GM18511 (cell line): ENCODE data around the gene MMP15.

Experiments
- ATAC-seq: cut with Tn5 transposase; IDR thresholded peaks from one replicate; pipeline ENCODE4 v1.9.1; 2021; ENCODE audit warnings: mild to moderate bottlenecking, moderate library complexity; ENCODE audit not compliant: unreplicated experiment

Gene MMP15

DNA sequence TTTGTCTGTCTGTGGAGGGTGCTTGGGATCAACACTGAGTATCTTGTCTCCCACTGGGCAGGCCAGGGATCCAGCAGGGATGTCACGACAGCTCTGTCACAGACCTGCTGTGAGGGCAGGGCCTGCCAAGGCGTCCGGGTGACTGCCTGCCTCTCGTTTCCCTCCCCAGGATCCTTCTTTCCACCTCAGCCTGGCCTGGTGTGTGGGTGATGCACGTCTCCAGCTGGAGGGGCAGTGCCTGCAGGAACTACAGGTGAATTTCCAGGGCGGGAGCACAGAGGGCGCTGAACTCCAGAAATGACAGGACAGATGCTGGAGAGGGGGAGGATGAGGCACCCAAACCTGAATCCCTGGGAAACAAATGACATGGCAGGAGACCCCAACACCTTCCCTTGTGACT, 6.8 kb upstream of the MMP15 start:
- ATAC-seq = no peak

DNA sequence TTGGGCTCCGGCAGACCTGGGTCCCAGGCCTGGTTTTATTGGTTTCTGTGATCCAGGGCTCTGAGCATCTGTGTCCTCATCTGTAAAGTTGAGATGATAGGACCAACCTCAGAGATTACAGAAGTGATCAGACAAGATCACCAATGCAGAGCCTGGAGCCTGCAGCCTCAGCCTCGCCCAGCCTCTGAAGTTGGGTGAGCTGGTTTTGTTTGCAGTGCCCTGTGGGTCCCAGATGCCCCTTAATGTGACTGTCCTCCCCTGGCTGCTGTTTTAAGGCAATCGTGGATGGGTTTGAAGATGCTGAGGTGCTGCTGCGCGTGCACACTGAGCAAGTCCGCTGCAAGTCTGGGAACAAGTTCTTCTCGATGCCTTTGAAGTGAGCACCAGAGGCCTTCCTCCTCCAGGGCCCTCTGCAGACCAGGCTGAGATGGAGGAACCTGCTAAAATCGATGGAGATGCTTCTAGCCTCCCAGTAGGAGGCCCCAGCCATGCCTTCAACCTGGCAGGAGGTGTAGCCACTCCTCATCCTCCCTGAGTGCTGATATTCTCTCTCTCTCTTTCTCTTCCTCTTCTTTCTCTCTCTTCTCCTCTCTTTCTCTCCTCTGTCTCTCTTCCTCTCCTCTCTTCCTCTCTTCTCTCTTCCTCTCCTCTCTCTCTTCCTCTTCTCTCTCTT, 5.6 kb upstream of the MMP15 start:
- no peak for ATAC-seq

DNA sequence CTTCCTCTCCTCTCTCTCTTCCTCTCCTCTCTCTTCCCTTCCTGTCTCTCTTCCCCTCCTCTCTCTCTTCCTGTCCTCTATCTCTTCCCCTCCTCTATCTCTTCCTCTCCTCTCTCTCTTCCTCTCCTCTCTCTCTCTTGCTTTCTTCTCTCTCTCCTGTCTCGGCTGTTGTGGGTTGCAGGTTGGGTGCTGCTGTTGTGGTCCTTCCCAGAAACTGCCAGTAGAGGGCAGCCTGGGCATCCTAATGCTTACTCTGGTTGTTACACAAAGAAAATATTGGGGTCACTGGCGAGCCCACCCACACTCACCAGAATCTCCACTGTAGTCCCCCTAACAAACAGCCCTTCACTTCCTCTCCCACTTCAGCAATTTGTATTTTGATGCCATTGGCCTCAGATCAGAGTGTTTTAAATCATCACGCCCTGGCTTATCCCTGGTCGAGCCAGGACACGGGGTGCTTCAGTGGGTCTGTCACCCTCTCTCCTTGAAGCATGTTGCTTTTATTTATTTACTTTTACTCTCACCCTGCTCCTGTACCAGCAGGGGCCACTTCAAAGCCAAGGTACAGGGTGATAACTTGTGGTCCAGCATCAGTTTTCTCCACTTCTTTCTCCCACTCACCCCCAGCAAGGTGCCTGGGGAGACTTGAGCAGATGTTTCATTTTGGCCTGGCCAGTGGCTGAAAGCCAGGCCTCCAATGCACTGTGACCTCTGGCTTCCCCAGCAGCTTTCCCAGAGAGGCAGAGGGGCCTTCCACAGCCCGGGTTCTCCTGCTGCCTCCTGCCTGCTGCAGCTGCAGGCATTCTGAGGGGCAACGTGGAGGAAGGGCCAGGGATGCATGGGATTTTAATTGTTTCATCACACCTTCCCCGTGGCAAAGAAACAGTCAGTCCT, 4.7 kb upstream of the MMP15 start:
- ATAC-seq = peak; percentile 58

DNA sequence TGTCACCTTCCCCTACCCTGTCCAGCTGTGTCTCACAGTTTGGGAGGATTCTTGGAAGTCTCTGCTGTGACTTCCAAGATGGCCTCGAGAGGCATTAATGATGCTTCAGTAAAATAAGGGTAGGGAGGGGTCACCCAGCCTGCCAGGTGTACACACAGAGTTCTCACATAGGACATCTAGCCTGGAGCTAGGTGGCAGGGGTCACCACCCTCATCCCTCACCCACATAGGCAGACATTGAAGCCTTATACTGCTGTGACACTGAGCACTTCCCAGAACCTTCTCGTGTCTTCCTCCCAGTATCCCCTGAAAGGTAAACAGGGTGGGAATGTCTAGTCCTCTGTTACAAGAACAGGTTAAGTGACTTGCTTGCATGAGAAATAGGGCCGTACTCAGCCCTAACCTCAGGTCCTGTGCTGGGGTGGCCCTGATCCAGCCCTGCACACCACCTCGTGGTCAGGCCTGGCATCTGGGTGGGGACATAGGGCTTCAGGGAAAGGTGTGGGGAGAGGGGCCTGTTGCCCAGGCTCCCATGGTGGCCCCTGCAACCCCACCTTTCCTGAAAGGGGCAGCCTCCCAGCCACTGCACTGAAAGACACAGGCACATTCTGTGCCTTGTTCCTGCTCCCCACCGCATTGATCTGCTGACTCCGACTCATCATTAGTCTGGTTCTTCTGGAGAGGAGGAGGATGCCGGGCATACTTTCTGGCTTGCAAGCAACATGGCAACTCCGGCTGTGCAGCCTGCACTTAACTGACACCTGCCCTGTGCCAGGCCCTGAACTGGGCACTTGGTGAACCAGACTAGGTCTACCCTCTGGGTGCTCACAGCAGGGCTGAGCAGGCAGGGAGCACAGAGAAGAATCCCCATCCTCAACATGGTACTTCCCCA, 3.6 kb upstream of the MMP15 start:
- ATAC-seq = no peak

GRCh38 chr16:58022601-58023371, 2.8 kb upstream of the MMP15 start:
- ATAC-seq = no peak

- no peak for ATAC-seq
Measured at GRCh38 chr16:58024486-58025350, 836 bp upstream of the MMP15 start.

GRCh38 chr16:58026139-58026704, 668 bp downstream of the MMP15 start:
- no peak for ATAC-seq

GRCh38 chr16:58026705-58027160, 1.2 kb downstream of the MMP15 start:
- ATAC-seq = no peak

- ATAC-seq = no peak
Measured at GRCh38 chr16:58027161-58027915, 1.8 kb downstream of the MMP15 start.

GRCh38 chr16:58027916-58028455, 2.4 kb downstream of the MMP15 start:
- ATAC-seq = no peak

DNA sequence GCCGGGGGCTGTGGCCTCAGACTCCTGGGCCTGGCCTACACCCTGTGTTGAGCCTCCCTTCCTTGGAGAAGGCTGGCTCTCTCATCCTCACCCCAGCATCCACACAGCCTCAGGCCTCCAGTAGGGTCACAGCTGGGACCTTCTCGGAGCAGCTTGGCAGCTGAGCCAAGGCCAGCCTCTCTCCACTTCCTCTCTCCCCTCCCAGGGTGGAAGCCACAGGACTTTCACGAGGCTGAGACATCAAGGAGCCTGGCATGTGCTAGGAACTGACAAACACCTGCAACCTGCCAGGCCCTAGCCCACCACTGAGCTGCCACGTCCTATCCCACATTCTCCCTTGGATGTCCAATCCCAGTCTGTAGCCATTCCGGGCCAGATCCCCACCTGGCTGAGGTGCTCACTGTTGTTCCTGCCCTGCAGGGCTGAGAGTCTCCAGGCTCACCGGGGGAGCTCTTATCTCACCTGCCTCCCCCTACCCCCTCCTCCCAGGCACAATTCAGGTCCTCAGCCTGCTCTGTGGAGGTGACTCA, 3.1 kb downstream of the MMP15 start:
- no peak for ATAC-seq

GRCh38 chr16:58029410-58029809, 3.9 kb downstream of the MMP15 start:
- no peak for ATAC-seq

GRCh38 chr16:58030136-58030840, 4.7 kb downstream of the MMP15 start:
- ATAC-seq = no peak

DNA sequence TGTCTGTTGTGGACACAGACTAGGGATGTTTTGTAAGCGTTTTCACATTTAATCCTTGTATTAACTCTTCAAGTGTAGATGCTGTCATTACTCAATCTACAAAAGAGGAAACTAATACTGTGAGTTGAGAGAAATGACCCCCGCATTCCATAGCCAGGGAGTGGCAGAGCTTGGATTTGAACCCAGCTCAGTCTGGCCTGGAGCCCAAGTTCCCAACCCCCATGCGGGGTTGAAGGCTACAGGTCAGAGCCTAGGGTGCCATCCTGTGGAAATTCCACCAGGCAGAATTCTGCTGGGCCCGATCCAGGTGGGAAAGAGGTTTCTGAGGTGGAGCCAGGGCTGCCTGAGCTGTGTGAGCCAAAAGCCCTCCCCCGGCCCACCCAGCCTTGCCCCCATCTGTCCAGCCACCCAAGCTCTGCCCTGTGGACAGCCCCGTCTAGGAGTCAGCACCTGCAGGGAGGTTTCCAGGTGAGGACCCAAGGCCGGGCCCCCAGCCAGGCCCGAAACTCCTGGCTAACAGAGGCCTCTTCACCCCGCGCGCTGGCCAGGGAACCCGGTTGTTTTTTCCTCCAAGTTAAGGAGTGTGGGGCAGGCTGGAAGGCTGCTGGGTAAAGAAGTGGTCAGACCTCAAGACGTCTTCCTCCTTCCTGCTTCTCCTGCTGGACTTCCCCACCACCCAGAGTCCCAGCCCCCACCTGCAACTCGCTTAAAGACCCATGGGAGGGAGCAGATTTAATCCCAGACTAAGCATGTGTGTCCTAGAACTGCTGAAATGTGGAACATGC, 5.7 kb downstream of the MMP15 start:
- ATAC-seq = no peak

DNA sequence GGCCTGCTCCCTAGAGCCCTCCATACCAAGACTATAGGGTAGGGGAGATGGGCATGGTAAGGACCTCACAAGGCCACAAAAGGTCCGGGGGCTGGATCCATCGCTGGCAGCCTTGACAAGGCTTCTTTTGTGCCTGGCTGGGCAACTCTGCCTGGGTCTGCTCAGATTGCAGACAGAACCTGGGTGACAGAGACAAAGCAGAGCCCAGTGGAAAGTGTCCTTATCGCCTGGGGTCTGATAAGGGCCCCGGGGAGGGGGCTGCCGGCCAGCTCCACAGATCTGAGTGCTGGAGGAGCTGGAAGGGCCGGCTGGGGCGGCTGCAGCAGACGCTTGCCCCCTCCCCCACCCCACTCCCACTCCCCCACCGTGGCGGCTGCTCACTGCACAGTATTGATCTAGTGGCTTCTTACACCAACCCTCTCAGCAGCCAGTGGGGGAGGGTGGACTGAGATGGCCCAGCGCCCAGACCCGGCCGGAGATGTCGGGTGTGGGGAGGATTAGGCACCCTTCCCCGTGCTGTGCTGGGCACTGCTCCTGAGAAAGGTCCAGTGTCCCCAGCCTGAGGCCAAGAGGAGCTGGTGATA, 7.2 kb downstream of the MMP15 start:
- ATAC-seq = no peak

- no peak for ATAC-seq
Measured at GRCh38 chr16:58034128-58034685, 8.7 kb downstream of the MMP15 start.
